HG03342 (cell line): ENCODE measurements around the gene PACSIN2.

Experiments
- ATAC-seq: cut with Tn5 transposase; IDR thresholded peaks from one replicate; pipeline ENCODE4 v1.9.1; 2021; ENCODE audit warnings: mild to moderate bottlenecking, moderate library complexity; ENCODE audit not compliant: unreplicated experiment

The PACSIN2 gene

GRCh38 chr22:42887120-42887519, 127.8 kb downstream of the PACSIN2 start:
- no peak for ATAC-seq

- ATAC-seq: no peak
Observed at GRCh38 chr22:42885446-42885845, 129.5 kb downstream of the PACSIN2 start.

- no peak for ATAC-seq
Observed at GRCh38 chr22:42884616-42885375, 130.2 kb downstream of the PACSIN2 start.

- no peak for ATAC-seq
Observed at GRCh38 chr22:42883970-42884369, 131.0 kb downstream of the PACSIN2 start.

GRCh38 chr22:42883121-42883520, 131.8 kb downstream of the PACSIN2 start:
- no peak for ATAC-seq

- ATAC-seq: no peak
Observed at GRCh38 chr22:42881982-42882656, 132.8 kb downstream of the PACSIN2 start.

GRCh38 chr22:42881298-42881697, 133.7 kb downstream of the PACSIN2 start:
- ATAC-seq: no peak

GRCh38 chr22:42880815-42881214, 134.1 kb downstream of the PACSIN2 start:
- ATAC-seq: no peak

GRCh38 chr22:42879371-42880021, 135.5 kb downstream of the PACSIN2 start:
- ATAC-seq: no peak

- no peak for ATAC-seq
Observed at GRCh38 chr22:42878561-42879305, 136.2 kb downstream of the PACSIN2 start.

- ATAC-seq: no peak
Observed at GRCh38 chr22:42877597-42878340, 137.2 kb downstream of the PACSIN2 start.

GRCh38 chr22:42877158-42877557, 137.8 kb downstream of the PACSIN2 start:
- ATAC-seq: no peak

GRCh38 chr22:42876041-42876440, 138.9 kb downstream of the PACSIN2 start:
- no peak for ATAC-seq

- no peak for ATAC-seq
Observed at GRCh38 chr22:42874010-42874409, 140.9 kb downstream of the PACSIN2 start.

GRCh38 chr22:42873356-42873755, 141.6 kb downstream of the PACSIN2 start:
- no peak for ATAC-seq

GRCh38 chr22:42872821-42873220, 142.1 kb downstream of the PACSIN2 start:
- ATAC-seq: no peak

- ATAC-seq: no peak
Observed at GRCh38 chr22:42871146-42872050, 143.6 kb downstream of the PACSIN2 start.

GRCh38 chr22:42869888-42870480, 145.0 kb downstream of the PACSIN2 start:
- no peak for ATAC-seq

- no peak for ATAC-seq
Observed at GRCh38 chr22:42869463-42869862, 145.5 kb downstream of the PACSIN2 start.
